HepG2 (cell line): Measurements from ENCODE around the gene AP3D1. TPM values are rescaled to one million over a fixed set of nuclear protein-coding genes. Genes with fewer than 3 reads are reported as not detected.

ENCODE experiments used
- GATAD2A ChIP-seq: IDR thresholded peaks from 2 replicates; pipeline ENCODE4 v1.6.1; 2016
- GLI4 ChIP-seq: sonication (generic); formaldehyde crosslinking; IDR thresholded peaks from 2 replicates; pipeline ENCODE4 v1.5.1; 2020; ENCODE audit warnings: missing genetic modification reagents, mild to moderate bottlenecking, moderate library complexity, borderline replicate concordance
- GLMP ChIP-seq: sonication (generic); formaldehyde crosslinking; IDR thresholded peaks from 2 replicates; pipeline ENCODE4 v1.9.0; 2021; ENCODE audit warnings: missing genetic modification reagents, mild to moderate bottlenecking, borderline replicate concordance
- HINFP ChIP-seq: sonication (generic); formaldehyde crosslinking; IDR thresholded peaks from 2 replicates; pipeline ENCODE4 v1.4.0; 2020; ENCODE audit warnings: low read depth, mild to moderate bottlenecking, missing genetic modification reagents
- HOXD1 ChIP-seq: sonication (generic); formaldehyde crosslinking; IDR thresholded peaks from 2 replicates; pipeline ENCODE4 v1.5.0; 2020; ENCODE audit warnings: missing genetic modification reagents
- IRF1 ChIP-seq: sonication (generic); formaldehyde crosslinking; IDR thresholded peaks from 2 replicates; pipeline ENCODE4 v1.4.0; 2020; ENCODE audit warnings: low read depth, mild to moderate bottlenecking, missing genetic modification reagents
- MIER2 ChIP-seq: IDR thresholded peaks from 2 replicates; pipeline ENCODE4 v1.6.1; 2016; ENCODE audit warnings: missing biosample characterization, missing genetic modification reagents
- NCOA2 ChIP-seq: sonication (generic); formaldehyde crosslinking; IDR thresholded peaks from 2 replicates; pipeline ENCODE4 v1.8.0; 2022; ENCODE audit warnings: inconsistent platforms
- NONO ChIP-seq, 2 experiments: fragments of 450-650 bp in 1 of 2; sonication (generic) in 1 of 2; formaldehyde crosslinking in 1 of 2; IDR thresholded peaks in 1 of 2; conservative IDR thresholded peaks in 1 of 2; 2 replicates each; pipeline versions ENCODE4 v1.6.1 to v1.8.0; 2017 to 2022; ENCODE audit warnings: mild to moderate bottlenecking in 1 of 2, missing genetic modification reagents in 1 of 2, moderate library complexity in 1 of 2
- PLRG1 ChIP-seq: fragments of 450-650 bp; conservative IDR thresholded peaks from 2 replicates; pipeline ENCODE4 v1.6.1; 2016
- RARA ChIP-seq: IDR thresholded peaks from 2 replicates; pipeline ENCODE4 v1.6.1; 2016; ENCODE audit warnings: missing genetic modification reagents, missing compliant biosample characterization
- RBM22 ChIP-seq: fragments of 200-400 bp; formaldehyde crosslinking; optimal IDR thresholded peaks from 2 replicates; pipeline ENCODE3; 2017; ENCODE audit warnings: mild to moderate bottlenecking, low read length, moderate library complexity
- RORA ChIP-seq: sonication (generic); formaldehyde crosslinking; IDR thresholded peaks from 2 replicates; pipeline ENCODE4 v1.5.0; 2020; ENCODE audit warnings: mild to moderate bottlenecking, missing genetic modification reagents, moderate library complexity
- RXRA ChIP-seq: sonication (generic); formaldehyde crosslinking; IDR thresholded peaks from 2 replicates; pipeline ENCODE4 v1.5.1; 2020; ENCODE audit warnings: missing genetic modification reagents
- SP5 ChIP-seq: IDR thresholded peaks from 2 replicates; pipeline ENCODE4 v1.6.1; 2016; ENCODE audit warnings: low read depth, borderline replicate concordance
- STAT5B ChIP-seq: sonication (generic); formaldehyde crosslinking; IDR thresholded peaks from 2 replicates; pipeline ENCODE4 v1.4.0; 2020; ENCODE audit warnings: missing genetic modification reagents
- ZNF567 ChIP-seq: sonication (generic); formaldehyde crosslinking; IDR thresholded peaks from 2 replicates; pipeline ENCODE4 v1.8.1; 2023; ENCODE audit warnings: mild to moderate bottlenecking, missing genetic modification reagents, borderline replicate concordance
- ZNF615 ChIP-seq: sonication (generic); formaldehyde crosslinking; IDR thresholded peaks from 2 replicates; pipeline ENCODE4 v1.5.0; 2020; ENCODE audit warnings: mild to moderate bottlenecking, missing genetic modification reagents, borderline replicate concordance
- ZNF713 ChIP-seq: sonication (generic); formaldehyde crosslinking; IDR thresholded peaks from 2 replicates; pipeline ENCODE4 v1.4.0; 2020; ENCODE audit warnings: mild to moderate bottlenecking, missing genetic modification reagents
- ZNF737 ChIP-seq: sonication (generic); formaldehyde crosslinking; IDR thresholded peaks from 2 replicates; pipeline ENCODE4 v1.5.0; 2020; ENCODE audit warnings: missing genetic modification reagents, mild to moderate bottlenecking, borderline replicate concordance
- ZNF75D ChIP-seq: sonication (generic); formaldehyde crosslinking; IDR thresholded peaks from 2 replicates; pipeline ENCODE4 v1.8.1; 2023; ENCODE audit warnings: missing genetic modification reagents, mild to moderate bottlenecking, borderline replicate concordance
- ZNF770 ChIP-seq: sonication (generic); formaldehyde crosslinking; IDR thresholded peaks from 2 replicates; pipeline ENCODE4 v1.5.0; 2020; ENCODE audit warnings: mild to moderate bottlenecking, missing genetic modification reagents
- ZNF788 ChIP-seq: sonication (generic); formaldehyde crosslinking; IDR thresholded peaks from 2 replicates; pipeline ENCODE4 v1.5.0; 2020; ENCODE audit warnings: mild to moderate bottlenecking, missing genetic modification reagents, borderline replicate concordance
- ZNF839 ChIP-seq: sonication (generic); formaldehyde crosslinking; IDR thresholded peaks from 2 replicates; pipeline ENCODE4 v1.4.0; 2020; ENCODE audit warnings: missing genetic modification reagents, mild to moderate bottlenecking, borderline replicate concordance
- polyA plus RNA-seq, 8 experiments: library from polyadenylated mRNA; depleted of rRNA in 3 of 8; stranded (reverse) in 7 of 8; unstranded in 1 of 8; fragments of >200 nt; fragmentation: Illumina TruSeq in 4 of 8; extraction: Trizol in 4 of 8; gene quantifications; 2 replicates each; pipeline versions ENCODE4 v1.2.1 to v1.2.3, GENCODE V29; 2011 to 2016; ENCODE audit warnings: low read depth in 4 of 8, missing spikeins in 1 of 8, mixed read lengths in 1 of 8; ENCODE audit not compliant: insufficient read depth in 1 of 8
- total RNA-seq, 5 experiments: library from RNA; depleted of rRNA; stranded (reverse); fragments of >200 nt; fragmentation: Illumina TruSeq; extraction: Trizol; gene quantifications; 2 replicates each; pipeline ENCODE4 v1.2.3, GENCODE V29; 2016; ENCODE audit warnings: low read depth in 1 of 5

Gene AP3D1
- total and polyA plus RNA-seq, 2 of the 13 experiments (the other 11 are each of a cell fraction or from before 2014, with no cell fraction given), result 68.0 to 82.6 TPM

GRCh38 chr19:2061495-2062388 is 89.6 kb downstream of the AP3D1 start (continued):
- no peak for TF ChIP-seq MIER2 (CRISPR knock-in tag)
- no peak for TF ChIP-seq NONO (IDR thresholded peaks at IDR 0.05)
- TF ChIP-seq NONO (CRISPR knock-in tag; conservative IDR thresholded peaks at IDR 0.05), result no peak; the same call in 1 of the 2 replicates
- TF ChIP-seq ZNF75D (CRISPR knock-in tag), result no peak
- no peak for TF ChIP-seq RORA
- peak; percentile 72; the same call in 1 of the 2 replicates for TF ChIP-seq ZNF737 (CRISPR knock-in tag)
- TF ChIP-seq ZNF839, result no peak
- TF ChIP-seq RXRA (CRISPR knock-in tag), result peak; percentile 58
- peak; percentile 71 for TF ChIP-seq RBM22
- TF ChIP-seq STAT5B (CRISPR knock-in tag), result 0 out of 2 replicates have a peak, but pooled peaks have one; percentile 47
- TF ChIP-seq GLI4 (CRISPR knock-in tag), result no peak
- TF ChIP-seq GATAD2A, result no peak
- no peak for TF ChIP-seq NCOA2
- TF ChIP-seq ZNF713, result no peak
- no peak; the same call in 1 of the 2 replicates for TF ChIP-seq ZNF770 (CRISPR knock-in tag)
- no peak for TF ChIP-seq HOXD1 (CRISPR knock-in tag)
- no peak; the same call in 1 of the 2 replicates for TF ChIP-seq RARA
- no peak for TF ChIP-seq HINFP (CRISPR knock-in tag)
- no peak for TF ChIP-seq PLRG1
- TF ChIP-seq ZNF615 (CRISPR knock-in tag), result no peak
- no peak for TF ChIP-seq ZNF567 (CRISPR knock-in tag)
- 0 out of 2 replicates have a peak, but pooled peaks have one; percentile 3 for TF ChIP-seq ZNF788 (CRISPR knock-in tag)
- no peak for TF ChIP-seq IRF1 (CRISPR knock-in tag)
- TF ChIP-seq GLMP (CRISPR knock-in tag), result no peak
- TF ChIP-seq SP5, result no peak
